ENCODE measurements around the gene GRM4.
A peak's percentile ranks its signal among the peaks of the same experiment; 100 is the strongest.
"Not testable (repeated sequence)": the region's sequence is repeated elsewhere in the genome, so short reads cannot be mapped to it uniquely, and the experiment has no call there.

Gene GRM4

GRCh38 chr6:34045771-34046170, 100.1 kb downstream of the GRM4 start:
- no peak for DNase-seq (ENCODE audit: low read depth in 2 of 2)

- no peak for DNase-seq (ENCODE audit: low read depth in 2 of 2)
These were observed 100.8 kb downstream of the GRM4 start for GRCh38 chr6:34044945-34045595.

- no peak for DNase-seq (ENCODE audit: low read depth in 2 of 2)
These were observed 102.5 kb downstream of the GRM4 start for GRCh38 chr6:34043359-34043758.

GRCh38 chr6:34041998-34042397, 103.9 kb downstream of the GRM4 start:
- not testable (repeated sequence) for DNase-seq (ENCODE audit: low read depth in 2 of 2)

GRCh38 chr6:34041385-34041784, 104.5 kb downstream of the GRM4 start:
- no peak for DNase-seq (ENCODE audit: low read depth in 2 of 2)

- no peak for DNase-seq (ENCODE audit: low read depth in 2 of 2)
These were observed 105.9 kb downstream of the GRM4 start for GRCh38 chr6:34039943-34040342.

GRCh38 chr6:34037151-34037550, 108.7 kb downstream of the GRM4 start:
- no peak for DNase-seq (ENCODE audit: low read depth in 2 of 2)

GRCh38 chr6:34036357-34037069, 109.4 kb downstream of the GRM4 start:
- no peak for DNase-seq (ENCODE audit: low read depth in 2 of 2)

- no peak for DNase-seq (ENCODE audit: low read depth in 2 of 2)
These were observed 110.1 kb downstream of the GRM4 start for GRCh38 chr6:34035704-34036356.

- DNase-seq (ENCODE audit: low read depth in 2 of 2): no peak
These were observed 110.7 kb downstream of the GRM4 start for GRCh38 chr6:34035161-34035560.

- DNase-seq (ENCODE audit: low read depth in 2 of 2): no peak
These were observed 113.0 kb downstream of the GRM4 start for GRCh38 chr6:34032856-34033255.

- DNase-seq (ENCODE audit: low read depth in 2 of 2): no peak
These were observed 114.1 kb downstream of the GRM4 start for GRCh38 chr6:34031625-34032383.

- no peak for DNase-seq (ENCODE audit: low read depth in 2 of 2)
These were observed 114.9 kb downstream of the GRM4 start for GRCh38 chr6:34030831-34031624.

- DNase-seq (ENCODE audit: low read depth in 2 of 2): no peak
These were observed 116.2 kb downstream of the GRM4 start for GRCh38 chr6:34029489-34030280.

GRCh38 chr6:34028691-34029360, 117.1 kb downstream of the GRM4 start:
- no peak for DNase-seq (ENCODE audit: low read depth in 2 of 2)

GRCh38 chr6:34027939-34028441, 117.9 kb downstream of the GRM4 start:
- no peak for DNase-seq (ENCODE audit: low read depth in 2 of 2)

GRCh38 chr6:34027445-34027936, 118.4 kb downstream of the GRM4 start:
- DNase-seq (ENCODE audit: low read depth in 2 of 2): peak; percentile 34 to 47

- no peak for DNase-seq (ENCODE audit: low read depth in 2 of 2)
These were observed 120.0 kb downstream of the GRM4 start for GRCh38 chr6:34025861-34026260.

- DNase-seq (ENCODE audit: low read depth in 2 of 2): no peak
These were observed 120.6 kb downstream of the GRM4 start for GRCh38 chr6:34025112-34025807.
